ENCODE data around the gene TMIE.
A peak's percentile ranks its signal among the peaks of the same experiment; 100 is the strongest.

Gene TMIE

DNA sequence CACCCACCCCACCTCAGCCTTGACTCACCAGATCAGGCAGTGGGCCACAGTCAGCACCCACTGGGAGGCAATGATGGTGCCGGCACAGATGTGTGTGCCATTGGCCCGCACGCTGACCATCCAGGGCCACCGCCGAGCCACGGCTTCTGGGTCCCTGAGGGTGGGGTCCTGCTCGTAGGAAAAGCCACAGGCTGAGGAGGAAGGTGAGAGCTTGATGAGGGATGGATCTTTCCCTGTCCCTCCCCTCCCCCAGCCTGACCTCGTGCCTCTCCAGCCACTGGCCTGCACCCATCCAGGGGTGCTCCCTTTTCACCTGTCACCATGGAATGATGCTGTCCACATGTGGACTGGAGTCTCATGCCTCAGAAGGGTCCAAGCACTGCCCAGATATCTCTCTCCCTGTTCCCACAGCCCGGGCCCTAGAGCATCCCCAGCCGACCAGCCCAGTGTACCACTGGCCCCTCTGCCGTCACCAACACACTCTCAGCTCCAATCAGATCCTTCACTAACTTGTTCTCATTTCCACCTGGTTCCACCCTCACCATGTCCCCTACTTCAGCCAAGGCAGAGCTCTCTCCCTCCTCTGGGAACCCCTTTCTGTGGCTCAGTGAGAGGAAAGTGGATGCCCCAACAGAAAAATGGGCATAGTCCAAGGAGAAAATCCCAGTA lies 14.4 kb downstream of the TMIE start:
- TF ChIP-seq, protein P1, sequence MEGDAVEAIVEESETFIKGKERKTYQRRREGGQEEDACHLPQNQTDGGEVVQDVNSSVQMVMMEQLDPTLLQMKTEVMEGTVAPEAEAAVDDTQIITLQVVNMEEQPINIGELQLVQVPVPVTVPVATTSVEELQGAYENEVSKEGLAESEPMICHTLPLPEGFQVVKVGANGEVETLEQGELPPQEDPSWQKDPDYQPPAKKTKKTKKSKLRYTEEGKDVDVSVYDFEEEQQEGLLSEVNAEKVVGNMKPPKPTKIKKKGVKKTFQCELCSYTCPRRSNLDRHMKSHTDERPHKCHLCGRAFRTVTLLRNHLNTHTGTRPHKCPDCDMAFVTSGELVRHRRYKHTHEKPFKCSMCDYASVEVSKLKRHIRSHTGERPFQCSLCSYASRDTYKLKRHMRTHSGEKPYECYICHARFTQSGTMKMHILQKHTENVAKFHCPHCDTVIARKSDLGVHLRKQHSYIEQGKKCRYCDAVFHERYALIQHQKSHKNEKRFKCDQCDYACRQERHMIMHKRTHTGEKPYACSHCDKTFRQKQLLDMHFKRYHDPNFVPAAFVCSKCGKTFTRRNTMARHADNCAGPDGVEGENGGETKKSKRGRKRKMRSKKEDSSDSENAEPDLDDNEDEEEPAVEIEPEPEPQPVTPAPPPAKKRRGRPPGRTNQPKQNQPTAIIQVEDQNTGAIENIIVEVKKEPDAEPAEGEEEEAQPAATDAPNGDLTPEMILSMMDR (IDR thresholded peaks at IDR 0.05; ENCODE audit: control insufficient read depth, insufficient read depth, low read depth, low read length, missing control alignments): no peak
- DNase-seq (ENCODE audit: low read depth): no peak
- no peak overlapping the region for H3K4me3 ChIP-seq (ENCODE audit: control insufficient read depth, low read depth, low read length)

DNA sequence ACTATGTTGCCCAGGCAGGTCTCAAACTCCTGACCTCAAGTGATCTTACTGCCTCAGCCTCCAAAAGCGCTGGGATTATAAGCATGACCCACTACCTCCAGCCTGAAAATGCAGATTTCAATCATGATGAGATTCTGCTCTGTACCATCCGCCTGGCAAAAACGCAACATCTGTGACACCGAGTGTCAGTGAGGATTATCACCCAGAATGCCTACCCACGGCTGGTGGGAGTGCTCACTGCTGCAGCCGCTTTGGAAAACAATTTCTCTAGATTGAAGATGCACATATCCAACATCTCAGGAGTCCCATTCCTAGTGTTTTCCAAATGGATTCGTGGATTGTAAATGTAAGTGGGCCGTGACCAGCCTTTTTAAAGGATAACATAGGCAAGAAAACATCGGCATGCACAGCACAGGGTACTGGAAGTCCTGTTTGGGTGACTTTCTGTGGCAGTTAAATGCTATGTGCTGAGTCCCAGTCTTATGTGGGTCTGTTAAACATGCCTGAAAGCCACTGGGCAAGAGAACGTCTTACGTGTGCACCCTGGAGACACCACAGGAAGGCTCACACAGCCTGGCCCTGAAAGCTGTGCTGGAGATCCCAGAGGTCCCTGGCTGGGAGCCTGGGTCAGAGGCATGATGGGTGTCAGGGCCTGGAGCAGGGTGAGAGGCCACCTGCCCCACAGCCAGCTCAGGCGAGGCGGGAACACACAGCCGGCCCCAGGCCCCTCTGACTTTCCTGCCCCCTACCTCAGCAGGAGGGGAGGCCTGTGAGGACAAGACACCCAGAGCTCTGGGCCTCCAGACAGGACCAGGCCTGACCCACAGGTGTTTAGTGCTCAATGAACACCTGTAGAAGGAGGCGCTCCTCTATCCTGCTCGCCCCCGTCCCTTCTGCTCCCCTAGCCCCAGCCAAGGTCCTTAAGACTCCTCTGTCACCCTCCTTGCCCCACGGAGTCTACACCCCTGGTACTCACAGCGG lies 15.6 kb downstream of the TMIE start:
- DNase-seq (ENCODE audit: low read depth): no peak
- TF ChIP-seq, protein P1 (IDR thresholded peaks at IDR 0.05; ENCODE audit: control insufficient read depth, insufficient read depth, low read depth, low read length, missing control alignments): no peak
- no peak overlapping the region for H3K4me3 ChIP-seq (ENCODE audit: control insufficient read depth, low read depth, low read length)

- H3K4me3 ChIP-seq (ENCODE audit: control insufficient read depth, low read depth, low read length): no peak within 1 kb of the TSS
- no peak for DNase-seq (ENCODE audit: low read depth)
- TF ChIP-seq, protein P1 (IDR thresholded peaks at IDR 0.05; ENCODE audit: control insufficient read depth, insufficient read depth, low read depth, low read length, missing control alignments): peak; percentile 25
Observed at GRCh38 chr3:46717447-46718231, 16.4 kb downstream of the TMIE start, which contains the start of gene PRSS50. Gene PRSS50, minus strand, starts transcription at chr3:46717869. Its CDS starts 45 bp downstream, at chr3:46717824.

DNA sequence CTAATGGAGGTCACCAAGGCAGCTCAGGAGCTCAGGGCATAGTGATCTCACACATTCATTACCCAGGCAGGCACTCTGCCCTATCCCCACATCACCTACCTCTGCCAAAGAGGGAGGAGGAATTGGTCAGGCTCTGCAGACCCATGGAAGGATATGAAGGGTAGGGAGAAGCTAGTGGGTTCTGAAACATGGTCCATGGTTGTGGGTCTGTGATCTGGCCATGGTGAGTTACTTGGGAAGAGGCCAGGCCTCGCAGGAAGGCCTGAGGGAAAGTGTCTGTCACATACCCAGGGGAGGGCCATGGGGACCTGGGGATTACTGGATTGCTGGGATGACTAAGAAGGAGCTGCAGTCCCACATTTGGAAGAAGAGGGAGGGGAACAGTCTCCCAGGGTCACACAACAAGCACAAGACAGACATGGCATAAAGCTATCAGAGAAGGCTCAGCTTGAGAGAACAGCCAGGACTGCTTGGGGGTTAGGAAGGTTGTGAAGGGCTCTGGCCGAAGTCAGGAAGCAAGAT lies 17.9 kb downstream of the TMIE start:
- H3K4me3 ChIP-seq (ENCODE audit: control insufficient read depth, low read depth, low read length): no peak overlapping the region
- TF ChIP-seq, protein P1 (IDR thresholded peaks at IDR 0.05; ENCODE audit: control insufficient read depth, insufficient read depth, low read depth, low read length, missing control alignments): no peak
- no peak for DNase-seq (ENCODE audit: low read depth)

DNA sequence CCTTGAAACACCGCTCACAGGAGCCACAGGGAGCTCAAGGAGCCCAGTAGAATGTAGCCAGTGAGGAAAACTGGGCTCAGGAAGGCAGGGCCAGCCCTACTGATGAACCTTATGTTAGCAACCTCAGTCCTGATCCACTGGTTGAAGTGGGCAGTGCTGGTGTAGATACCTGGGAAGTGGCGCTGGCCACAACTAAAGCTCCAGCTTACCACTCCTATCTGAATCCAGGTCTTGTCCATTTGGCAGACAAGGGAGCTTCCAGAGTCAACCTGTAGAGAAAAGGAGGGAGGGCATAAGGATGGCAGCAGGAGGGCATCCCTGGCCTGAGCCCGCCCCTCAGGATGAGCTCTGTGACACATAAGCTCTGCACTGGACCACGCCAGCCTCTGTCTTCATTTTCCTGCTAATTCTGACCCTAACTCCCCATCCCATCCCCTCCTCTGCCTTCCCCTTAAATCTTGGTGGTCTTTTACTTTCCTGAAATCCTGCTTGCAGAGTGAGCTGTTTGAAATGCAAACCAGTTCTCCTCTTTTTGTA lies 18.6 kb downstream of the TMIE start:
- TF ChIP-seq, protein P1 (IDR thresholded peaks at IDR 0.05; ENCODE audit: control insufficient read depth, insufficient read depth, low read depth, low read length, missing control alignments): no peak
- no peak overlapping the region for H3K4me3 ChIP-seq (ENCODE audit: control insufficient read depth, low read depth, low read length)
- no peak for DNase-seq (ENCODE audit: low read depth)

DNA sequence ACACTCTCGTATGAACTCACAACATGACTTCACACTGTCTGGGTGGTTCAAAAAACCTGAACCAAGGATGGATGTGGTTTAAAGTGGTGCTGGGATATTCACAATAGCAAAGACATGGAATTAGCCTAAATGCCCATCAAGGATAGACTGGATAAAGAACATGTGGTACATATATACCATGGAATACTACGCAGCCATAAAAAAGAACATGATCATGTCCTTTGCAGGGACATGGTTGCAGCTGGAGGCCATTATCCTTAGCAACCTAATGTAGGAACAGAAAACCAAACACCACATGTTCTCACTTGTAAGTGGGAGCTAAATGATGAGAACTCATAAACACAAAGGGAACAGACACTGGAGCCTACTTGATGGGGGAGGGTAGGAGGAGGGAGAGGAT lies 19.8 kb downstream of the TMIE start:
- TF ChIP-seq, protein P1 (IDR thresholded peaks at IDR 0.05; ENCODE audit: control insufficient read depth, insufficient read depth, low read depth, low read length, missing control alignments): no peak
- H3K4me3 ChIP-seq (ENCODE audit: control insufficient read depth, low read depth, low read length): no peak overlapping the region
- DNase-seq (ENCODE audit: low read depth): no peak
